Ovary (tissue), 9 donors: Measurements from ENCODE around the gene RADIL. TPM values are rescaled to one million over a fixed set of nuclear protein-coding genes. Genes with fewer than 3 reads are reported as not detected.

Source experiments
- DNase-seq, 5 donors: peaks; one replicate each; pipeline ENCODE4 v3.0.0-alpha.2; 2019 to 2020
- H3K27ac ChIP-seq, 2 donors: fragments of 200-600 bp; one replicate each; pipeline versions ENCODE4 v1.5.1 to v1.8.0; 2019 to 2022
- H3K27me3 ChIP-seq: fragments of 200-600 bp; one replicate; pipeline ENCODE4 v1.8.0; 2022
- H3K36me3 ChIP-seq: fragments of 200-600 bp; sonication (generic); one replicate; pipeline ENCODE4 v1.5.1; 2019
- H3K4me1 ChIP-seq: one replicate; pipeline ENCODE4 v1.8.1; 2013; ENCODE audit warnings: mild to moderate bottlenecking, moderate library complexity; ENCODE audit not compliant: insufficient read depth
- H3K4me3 ChIP-seq: fragments of 200-600 bp; sonication (generic); one replicate; pipeline ENCODE4 v1.5.1; 2017
- H3K9me3 ChIP-seq, 2 donors: fragments of 200-600 bp in 1 of 2; sonication (generic) in 1 of 2; one replicate each; pipeline versions ENCODE4 v1.5.1 to v1.8.1; 2013 to 2019; ENCODE audit warnings: mild to moderate bottlenecking in 1 of 2, moderate library complexity in 1 of 2
- CTCF ChIP-seq, 3 donors: fragments of 450-650 bp in 2 of 3; fragments of 200-600 bp in 1 of 3; IDR thresholded peaks; one replicate each; pipeline versions ENCODE4 v1.5.1 to v1.8.0; 2016 to 2022; ENCODE audit warnings: antibody characterized with exemption in 3 of 3, mild to moderate bottlenecking in 1 of 3
- EP300 ChIP-seq: sonication (generic); formaldehyde crosslinking; IDR thresholded peaks from one replicate; pipeline ENCODE4 v1.6.1; 2017; ENCODE audit warnings: antibody characterized with exemption
- POLR2A ChIP-seq: fragments of 450-650 bp; IDR thresholded peaks from one replicate; pipeline ENCODE4 v1.6.1; 2017; ENCODE audit warnings: antibody characterized with exemption, mild to moderate bottlenecking, moderate library complexity
- WGBS, 3 donors: extraction: QIAGEN DNeasy Blood & Tissue Kit in 1 of 3; methylation state at CpG; one replicate each; pipeline versions ENCODE4 v1.1.5 to v1.1.7; 2013 to 2017; 5-methylcytosine and 5-hydroxymethylcytosine counted together
- intact Hi-C, 4 donors: fragments of 100-400 bp; cut with DNase I; formaldehyde crosslinking; loops; one replicate each; pipeline versions ENCODE4 v1.11.0 to v1.15.1; 2022 to 2023
- polyA plus RNA-seq, 2 donors: library from polyadenylated mRNA; stranded (reverse); fragments of 200-250 nt in 1 of 2; fragments of 350-450 nt in 1 of 2; fragmentation: Illumina TruSeq in 1 of 2; extraction: RNeasy Lipid Tissue Mini Kit (QIAGEN cat#74804) in 1 of 2; gene quantifications; one replicate each; pipeline ENCODE4 v1.2.3, GENCODE V29; 2013 to 2014
- total RNA-seq, 7 donors: library from RNA; depleted of rRNA in 2 of 7; stranded (reverse); fragments of >200 nt in 2 of 7; fragmentation: NEBNext Ultra II Directional in 3 of 7; extraction: Animal tissue kit (Norgen Biotek cat#: 25700) in 3 of 7; gene quantifications; one replicate each; pipeline versions ENCODE4 v1.1.0 to v1.2.4, GENCODE V29; 2016 to 2023
- donor health status: DM: no; HTN: no; CAD: no; lungs with moderate emphysema.
- donor health status: DM: no; HTN: no; CAD: no.
- donor health status: Bipolar disorder and iron deficiency.
- donor health status: DM: yes; HTN: yes; CAD: no.
- donor health status: DM: no; HTN: no; CAD: no.
- donor health status: DM: yes; HTN: yes; CAD: no.

RADIL gene
- total and polyA plus RNA-seq, 9 donors, result 0.98 to 5.4 (median 2.4) TPM

GRCh38 chr7:4801839-4802231 is 81.7 kb downstream of the RADIL start:
- WGBS, 3 donors, result 80 to 87% (median 83%) methylated on average over 18 of the region's 18 CpGs
- Histone ChIP-seq H3K9me3 (no peaks in the 10 kb centered on the region), H3K27me3 (no peaks in the 10 kb centered on the region), H3K36me3 (no peaks in the 10 kb centered on the region), H3K4me1 (no peaks in the 10 kb centered on the region), H3K4me3 (no peak overlapping the region), H3K27ac (no peak overlapping the region)
- TF ChIP-seq CTCF (IDR thresholded peaks at IDR 0.05), result no peak
- TF ChIP-seq POLR2A, result no peak
- no peak for TF ChIP-seq EP300
- intact Hi-C loops, result loop anchor here in 2 of 4 donors (2.0 to 10.0 kb wide), 4 partner anchors 83 to 285 kb away; partner anchors contain the start of gene RADIL (in 1 of the 2)
- DNase-seq, result no peak

- Histone ChIP-seq H3K9me3 (no peaks in the 10 kb centered on the region), H3K27ac (no peak overlapping the region), H3K36me3 (no peaks in the 10 kb centered on the region), H3K4me1 (no peaks in the 10 kb centered on the region), H3K4me3 (no peak overlapping the region), H3K27me3 (no peaks in the 10 kb centered on the region)
- 87 to 91% (median 87%) methylated on average over 20 to 27 of the region's 27 CpGs for WGBS, 3 donors
- TF ChIP-seq POLR2A (no peak), CTCF (IDR thresholded peaks at IDR 0.05) (no peak), EP300 (no peak)
- DNase-seq, result no peak
- intact Hi-C loops, result loop anchor here in 2 of 4 donors (2.0 to 10.0 kb wide), 4 partner anchors 84 to 286 kb away; partner anchors contain the start of gene RADIL (in 1 of the 2)
Measured at GRCh38 chr7:4800926-4801838, 82.3 kb downstream of the RADIL start.

GRCh38 chr7:4800487-4800886 is 83.0 kb downstream of the RADIL start:
- Histone ChIP-seq H3K4me3 (no peak overlapping the region), H3K27ac (no peak overlapping the region), H3K27me3 (no peaks in the 10 kb centered on the region), H3K36me3 (no peaks in the 10 kb centered on the region), H3K9me3 (no peaks in the 10 kb centered on the region), H3K4me1 (no peaks in the 10 kb centered on the region)
- TF ChIP-seq CTCF (IDR thresholded peaks at IDR 0.05), result no peak
- TF ChIP-seq EP300, result no peak
- TF ChIP-seq POLR2A, result no peak
- DNase-seq, result no peak
- intact Hi-C loops, result loop anchor here in 2 of 4 donors (2.0 to 10.0 kb wide), 4 partner anchors 84 to 287 kb away; partner anchors contain the start of gene RADIL (in 1 of the 2)
- 67 to 75% (median 72%) methylated on average over 10 of the region's 10 CpGs for WGBS, 3 donors

GRCh38 chr7:4799508-4800268 is 83.8 kb downstream of the RADIL start:
- DNase-seq, result peak in 2 of 5 donors; percentile 36 to 38
- Histone ChIP-seq H3K36me3 (no peaks in the 10 kb centered on the region), H3K4me3 (no peak overlapping the region), H3K27ac (no peak overlapping the region), H3K4me1 (no peaks in the 10 kb centered on the region), H3K9me3 (no peaks in the 10 kb centered on the region), H3K27me3 (no peaks in the 10 kb centered on the region)
- TF ChIP-seq POLR2A (no peak), EP300 (no peak), CTCF (IDR thresholded peaks at IDR 0.05) (no peak)
- 38 to 63% (median 55%) methylated on average over 29 to 39 of the region's 39 CpGs for WGBS, 3 donors
- intact Hi-C loops, result loop anchor here in 3 of 4 donors (2.0 to 10.0 kb wide), 6 partner anchors 83 to 288 kb away; partner anchors contain the start of gene RADIL (in 2 of the 3)
